Panc1 (cell line): ENCODE results near the gene SIRPD.

Experiments used
- CTCF ChIP-seq: fragments of 450-650 bp; IDR thresholded peaks from 2 replicates; pipeline ENCODE4 v1.5.1; 2017; ENCODE audit warnings: mild to moderate bottlenecking
- TCF7L2 ChIP-seq: IDR thresholded peaks from 2 replicates; pipeline ENCODE4 v1.6.1; 2011; ENCODE audit warnings: mild to moderate bottlenecking, low read depth, low read length, inconsistent platforms

GRCh38 chr20:1509237-1509636, 48.3 kb downstream of the SIRPD start:
- TF ChIP-seq CTCF (peak; percentile 73), TCF7L2 (no peak)
